Left lung (tissue), 10 donors: ENCODE results near the gene DPYSL4. TPM values are rescaled to one million over a fixed set of nuclear protein-coding genes. Genes with fewer than 3 reads are reported as not detected.

ENCODE experiments used
- ATAC-seq: fragments of 200-7000 bp; cut with Tn5 transposase; one replicate; pipeline ENCODE4 v1.9.1; 2020; ENCODE audit warnings: moderate library complexity
- DNase-seq, 4 donors: peaks; one replicate each; pipeline ENCODE4 v3.0.0-alpha.2; 2013 to 2020
- H3K27ac ChIP-seq, 2 donors: fragments of 200-600 bp; sonication (generic) in 1 of 2; one replicate each; pipeline versions ENCODE4 v1.5.0 to v1.8.0; 2020 to 2021
- H3K27me3 ChIP-seq, 2 donors: fragments of 200-600 bp; sonication (generic) in 1 of 2; one replicate each; pipeline versions ENCODE4 v1.5.0 to v1.8.0; 2020 to 2021
- H3K36me3 ChIP-seq, 2 donors: fragments of 200-600 bp; sonication (generic) in 1 of 2; one replicate each; pipeline versions ENCODE4 v1.5.0 to v1.8.0; 2020 to 2021
- H3K4me1 ChIP-seq, 2 donors: fragments of 200-600 bp; one replicate each; pipeline ENCODE4 v1.8.0; 2021
- H3K4me3 ChIP-seq, 2 donors: fragments of 200-600 bp; sonication (generic) in 1 of 2; one replicate each; pipeline versions ENCODE4 v1.5.0 to v1.8.0; 2020 to 2021; ENCODE audit warnings: mild to moderate bottlenecking in 1 of 2
- H3K9me3 ChIP-seq, 2 donors: fragments of 200-600 bp; sonication (generic) in 1 of 2; one replicate each; pipeline versions ENCODE4 v1.5.0 to v1.8.0; 2020 to 2021
- CTCF ChIP-seq, 2 donors: fragments of 200-600 bp; sonication (generic) in 1 of 2; IDR thresholded peaks; one replicate each; pipeline versions ENCODE4 v1.5.0 to v1.8.0; 2021; ENCODE audit warnings: antibody characterized with exemption in 2 of 2
- intact Hi-C, 2 donors: fragments of 100-400 bp; cut with DNase I; formaldehyde crosslinking; loops; one replicate each; pipeline versions ENCODE4 v1.11.2 to v1.14.2; 2022
- polyA plus RNA-seq, 6 donors: library from polyadenylated mRNA; unstranded; fragments of 120-200 nt; gene quantifications; one replicate each; pipeline ENCODE4 v1.2.1, GENCODE V29; 2013; ENCODE audit not compliant: insufficient read length in 6 of 6
- total RNA-seq, 2 donors: library from RNA; stranded (reverse); fragmentation: NEBNext Ultra II Directional; extraction: Animal tissue kit (Norgen Biotek cat#: 25700); gene quantifications; one replicate each; pipeline ENCODE4 v1.2.1, GENCODE V29; 2021
- donor health status: DM: no; HTN: yes; CAD: no.
- donor health status: DM: no; HTN: no; CAD: no.

DPYSL4 gene
- total and polyA plus RNA-seq, 8 donors: 1.3 to 14.6 (median 10.4) TPM

GRCh38 chr10:132251928-132252327, 65.2 kb downstream of the DPYSL4 start:
- H3K27ac ChIP-seq: no peak overlapping the region
- no peak for TF ChIP-seq CTCF (IDR thresholded peaks at IDR 0.05)
- H3K4me3 ChIP-seq: no peak overlapping the region
- no peak for DNase-seq
- no peaks in the 10 kb centered on the region for H3K36me3 ChIP-seq
- intact Hi-C loops: no loop called here
- no peak for ATAC-seq
- H3K9me3 ChIP-seq: no peaks in the 10 kb centered on the region
- no peaks in the 10 kb centered on the region for H3K27me3 ChIP-seq
- H3K4me1 ChIP-seq: peaks cover 0 to 40% of the 10 kb centered on the region in 2 donors

- no peak for TF ChIP-seq CTCF (IDR thresholded peaks at IDR 0.05)
- H3K36me3 ChIP-seq: no peaks in the 10 kb centered on the region
- intact Hi-C loops: no loop called here
These were observed 65.7 kb downstream of the DPYSL4 start for GRCh38 chr10:132252412-132252811.

GRCh38 chr10:132253092-132253687, 66.4 kb downstream of the DPYSL4 start:
- no peak for DNase-seq
- intact Hi-C loops: no loop called here
- Histone ChIP-seq H3K9me3 (no peaks in the 10 kb centered on the region), H3K4me1 (peaks cover 0 to 35% of the 10 kb centered on the region in 2 donors), H3K27me3 (no peaks in the 10 kb centered on the region), H3K36me3 (no peaks in the 10 kb centered on the region), H3K27ac (no peak overlapping the region), H3K4me3 (no peak overlapping the region)
- TF ChIP-seq CTCF (IDR thresholded peaks at IDR 0.05): no peak
- ATAC-seq: no peak

More at GRCh38 chr10:132252412-132252811, 65.7 kb downstream of the DPYSL4 start:
- Histone ChIP-seq H3K4me3 (no peak overlapping the region), H3K27me3 (no peaks in the 10 kb centered on the region), H3K9me3 (no peaks in the 10 kb centered on the region), H3K4me1 (peaks cover 0 to 40% of the 10 kb centered on the region in 2 donors), H3K27ac (no peak overlapping the region)
- DNase-seq (no peak), ATAC-seq (no peak)

- no peak for TF ChIP-seq CTCF (IDR thresholded peaks at IDR 0.05)
- Histone ChIP-seq H3K4me3 (no peak overlapping the region), H3K27me3 (no peaks in the 10 kb centered on the region), H3K9me3 (no peaks in the 10 kb centered on the region), H3K4me1 (peaks cover 0 to 23% of the 10 kb centered on the region in 2 donors), H3K27ac (peak overlapping the region in 1 of 2 donors; percentile 8), H3K36me3 (no peaks in the 10 kb centered on the region)
- DNase-seq (no peak), ATAC-seq (no peak)
- intact Hi-C loops: no loop called here
These were observed 68.1 kb downstream of the DPYSL4 start for GRCh38 chr10:132254841-132255240.

Other genes with a start within 250 kb of the DPYSL4 start
- 10 to 100 TPM; 25.7 to 29.3 TPM for gene BNIP3, start 205.0 kb upstream of the DPYSL4 start, total RNA-seq
- 10 to 100 TPM; 34.5 to 55.3 (median 41.4) TPM for gene BNIP3, start 205.0 kb upstream of the DPYSL4 start, polyA plus RNA-seq
- gene JAKMIP3, start 121.0 kb upstream of the DPYSL4 start, total RNA-seq: under 1 TPM; 0.38 to 0.42 TPM
- under 1 TPM; 0.22 to 0.50 (median 0.35) TPM for gene JAKMIP3, start 121.0 kb upstream of the DPYSL4 start, polyA plus RNA-seq
- gene STK32C, start 121.0 kb downstream of the DPYSL4 start, total RNA-seq: 10 to 100 TPM; 13.2 to 18.2 TPM
- 10 to 100 TPM in 5 of 6 donors, 1 to 10 TPM in 1; 9.9 to 13.7 (median 11.3) TPM for gene STK32C, start 121.0 kb downstream of the DPYSL4 start, polyA plus RNA-seq
- 10 to 100 TPM; 11.7 to 12.6 TPM for gene LRRC27, start 145.2 kb downstream of the DPYSL4 start, total RNA-seq
- gene LRRC27, start 145.2 kb downstream of the DPYSL4 start, polyA plus RNA-seq: 10 to 100 TPM; 25.2 to 35.1 (median 30.2) TPM
- gene PWWP2B, start 210.3 kb downstream of the DPYSL4 start, total RNA-seq: 10 to 100 TPM; 21.4 to 23.2 TPM
- 10 to 100 TPM in 3 of 6 donors, 1 to 10 TPM in 3; 8.4 to 13.3 (median 10.3) TPM for gene PWWP2B, start 210.3 kb downstream of the DPYSL4 start, polyA plus RNA-seq